GM19099 (cell line): Measurements from ENCODE around the gene ATP1B1.

Source experiments
- POLR2A ChIP-seq: IDR thresholded peaks from 3 replicates; pipeline ENCODE4 v1.6.1; 2011; ENCODE audit warnings: low read depth; ENCODE audit not compliant: insufficient read length; ENCODE audit errors: extremely low read depth

The ATP1B1 gene

GRCh38 chr1:169160845-169161495, 54.5 kb downstream of the ATP1B1 start:
- no peak for TF ChIP-seq POLR2A

GRCh38 chr1:169161496-169162194, 55.2 kb downstream of the ATP1B1 start:
- TF ChIP-seq POLR2A: no peak

- TF ChIP-seq POLR2A: no peak
These were observed 56.6 kb downstream of the ATP1B1 start for GRCh38 chr1:169163059-169163458.

- TF ChIP-seq POLR2A: no peak
These were observed 69.0 kb downstream of the ATP1B1 start for GRCh38 chr1:169175461-169175860.

GRCh38 chr1:169180174-169180573, 73.7 kb downstream of the ATP1B1 start:
- no peak for TF ChIP-seq POLR2A
